ENCODE data around the gene ATRIP.

Gene ATRIP

GRCh38 chr3:48405343-48405881, 41.1 kb upstream of the ATRIP start:
- no peaks in the 10 kb centered on the region for H3K9me3 ChIP-seq (ENCODE audit: low read length)
- H3K4me1 ChIP-seq (ENCODE audit: insufficient read depth, low read length) = no peaks in the 10 kb centered on the region
- no peak overlapping the region for H3K4me3 ChIP-seq (ENCODE audit: low read length)
- H2AFZ ChIP-seq (ENCODE audit: low read depth, low read length) = no peak overlapping the region
- peaks cover 75% of the 10 kb centered on the region for H3K36me3 ChIP-seq (ENCODE audit: insufficient read depth, low read length)
- H3K27me3 ChIP-seq (ENCODE audit: insufficient read depth, low read length) = no peaks in the 10 kb centered on the region

GRCh38 chr3:48405971-48406370, 40.6 kb upstream of the ATRIP start:
- Histone ChIP-seq H3K9me3 (ENCODE audit: low read length) (no peaks in the 10 kb centered on the region), H3K36me3 (ENCODE audit: insufficient read depth, low read length) (peaks cover 81% of the 10 kb centered on the region)

GRCh38 chr3:48406443-48407431, 39.8 kb upstream of the ATRIP start:
- Histone ChIP-seq H3K4me1 (ENCODE audit: insufficient read depth, low read length) (no peaks in the 10 kb centered on the region), H3K9me3 (ENCODE audit: low read length) (no peaks in the 10 kb centered on the region), H3K4me3 (ENCODE audit: low read length) (no peak overlapping the region), H3K27me3 (ENCODE audit: insufficient read depth, low read length) (no peaks in the 10 kb centered on the region), H2AFZ (ENCODE audit: low read depth, low read length) (no peak overlapping the region), H3K36me3 (ENCODE audit: insufficient read depth, low read length) (peaks cover 89% of the 10 kb centered on the region)

More at GRCh38 chr3:48405971-48406370, 40.6 kb upstream of the ATRIP start:
- H3K4me1 ChIP-seq (ENCODE audit: insufficient read depth, low read length) = no peaks in the 10 kb centered on the region
- H3K27me3 ChIP-seq (ENCODE audit: insufficient read depth, low read length) = no peaks in the 10 kb centered on the region
- H2AFZ ChIP-seq (ENCODE audit: low read depth, low read length) = no peak overlapping the region
- no peak overlapping the region for H3K4me3 ChIP-seq (ENCODE audit: low read length)

GRCh38 chr3:48407542-48408099, 38.9 kb upstream of the ATRIP start:
- no peaks in the 10 kb centered on the region for H3K27me3 ChIP-seq (ENCODE audit: insufficient read depth, low read length)
- peaks cover 94% of the 10 kb centered on the region for H3K36me3 ChIP-seq (ENCODE audit: insufficient read depth, low read length)
- H3K9me3 ChIP-seq (ENCODE audit: low read length) = no peaks in the 10 kb centered on the region
- H3K4me1 ChIP-seq (ENCODE audit: insufficient read depth, low read length) = no peaks in the 10 kb centered on the region
- no peak overlapping the region for H2AFZ ChIP-seq (ENCODE audit: low read depth, low read length)
- H3K4me3 ChIP-seq (ENCODE audit: low read length) = no peak overlapping the region

- Histone ChIP-seq H3K9me3 (ENCODE audit: low read length) (no peaks in the 10 kb centered on the region), H3K36me3 (ENCODE audit: insufficient read depth, low read length) (peaks cover 96% of the 10 kb centered on the region), H3K4me1 (ENCODE audit: insufficient read depth, low read length) (no peaks in the 10 kb centered on the region), H3K4me3 (ENCODE audit: low read length) (no peak overlapping the region), H3K27me3 (ENCODE audit: insufficient read depth, low read length) (no peaks in the 10 kb centered on the region), H2AFZ (ENCODE audit: low read depth, low read length) (no peak overlapping the region)
These were observed 37.7 kb upstream of the ATRIP start for GRCh38 chr3:48408823-48409281.

- H3K27me3 ChIP-seq (ENCODE audit: insufficient read depth, low read length) = no peaks in the 10 kb centered on the region
- H3K36me3 ChIP-seq (ENCODE audit: insufficient read depth, low read length) = peaks cover 95% of the 10 kb centered on the region
- no peak overlapping the region for H3K4me3 ChIP-seq (ENCODE audit: low read length)
- no peaks in the 10 kb centered on the region for H3K9me3 ChIP-seq (ENCODE audit: low read length)
- no peaks in the 10 kb centered on the region for H3K4me1 ChIP-seq (ENCODE audit: insufficient read depth, low read length)
- no peak overlapping the region for H2AFZ ChIP-seq (ENCODE audit: low read depth, low read length)
These were observed 37.0 kb upstream of the ATRIP start for GRCh38 chr3:48409291-48410201.

GRCh38 chr3:48410205-48411040, 36.1 kb upstream of the ATRIP start:
- H3K4me3 ChIP-seq (ENCODE audit: low read length) = no peak overlapping the region
- no peaks in the 10 kb centered on the region for H3K9me3 ChIP-seq (ENCODE audit: low read length)
- no peak overlapping the region for H2AFZ ChIP-seq (ENCODE audit: low read depth, low read length)
- H3K4me1 ChIP-seq (ENCODE audit: insufficient read depth, low read length) = no peaks in the 10 kb centered on the region
- H3K27me3 ChIP-seq (ENCODE audit: insufficient read depth, low read length) = no peaks in the 10 kb centered on the region
- H3K36me3 ChIP-seq (ENCODE audit: insufficient read depth, low read length) = peaks cover 95% of the 10 kb centered on the region

- H3K4me3 ChIP-seq (ENCODE audit: low read length) = no peak overlapping the region
- no peaks in the 10 kb centered on the region for H3K9me3 ChIP-seq (ENCODE audit: low read length)
- no peak overlapping the region for H2AFZ ChIP-seq (ENCODE audit: low read depth, low read length)
- no peaks in the 10 kb centered on the region for H3K4me1 ChIP-seq (ENCODE audit: insufficient read depth, low read length)
- peaks cover 95% of the 10 kb centered on the region for H3K36me3 ChIP-seq (ENCODE audit: insufficient read depth, low read length)
- no peaks in the 10 kb centered on the region for H3K27me3 ChIP-seq (ENCODE audit: insufficient read depth, low read length)
These were observed 35.4 kb upstream of the ATRIP start for GRCh38 chr3:48411041-48411588.

- Histone ChIP-seq H3K4me1 (ENCODE audit: insufficient read depth, low read length) (no peaks in the 10 kb centered on the region), H3K27me3 (ENCODE audit: insufficient read depth, low read length) (no peaks in the 10 kb centered on the region), H3K4me3 (ENCODE audit: low read length) (no peak overlapping the region), H2AFZ (ENCODE audit: low read depth, low read length) (no peak overlapping the region), H3K9me3 (ENCODE audit: low read length) (no peaks in the 10 kb centered on the region), H3K36me3 (ENCODE audit: insufficient read depth, low read length) (peaks cover 96% of the 10 kb centered on the region)
These were observed 34.7 kb upstream of the ATRIP start for GRCh38 chr3:48411606-48412374.

GRCh38 chr3:48412375-48413001, 34.0 kb upstream of the ATRIP start:
- no peaks in the 10 kb centered on the region for H3K9me3 ChIP-seq (ENCODE audit: low read length)
- H3K4me3 ChIP-seq (ENCODE audit: low read length) = no peak overlapping the region
- no peaks in the 10 kb centered on the region for H3K27me3 ChIP-seq (ENCODE audit: insufficient read depth, low read length)
- H3K36me3 ChIP-seq (ENCODE audit: insufficient read depth, low read length) = peaks cover 96% of the 10 kb centered on the region
- no peak overlapping the region for H2AFZ ChIP-seq (ENCODE audit: low read depth, low read length)
- H3K4me1 ChIP-seq (ENCODE audit: insufficient read depth, low read length) = no peaks in the 10 kb centered on the region

- Histone ChIP-seq H2AFZ (ENCODE audit: low read depth, low read length) (no peak overlapping the region), H3K4me1 (ENCODE audit: insufficient read depth, low read length) (no peaks in the 10 kb centered on the region), H3K4me3 (ENCODE audit: low read length) (no peak overlapping the region), H3K9me3 (ENCODE audit: low read length) (no peaks in the 10 kb centered on the region), H3K36me3 (ENCODE audit: insufficient read depth, low read length) (peaks cover 98% of the 10 kb centered on the region), H3K27me3 (ENCODE audit: insufficient read depth, low read length) (no peaks in the 10 kb centered on the region)
These were observed 33.5 kb upstream of the ATRIP start for GRCh38 chr3:48413086-48413485.
